HG03439 (cell line): ENCODE results near the gene UCP2.

Experiments used
- ATAC-seq: cut with Tn5 transposase; IDR thresholded peaks from one replicate; pipeline ENCODE4 v1.9.1; 2021; ENCODE audit warnings: mild to moderate bottlenecking, moderate library complexity; ENCODE audit not compliant: unreplicated experiment

Gene UCP2, protein sequence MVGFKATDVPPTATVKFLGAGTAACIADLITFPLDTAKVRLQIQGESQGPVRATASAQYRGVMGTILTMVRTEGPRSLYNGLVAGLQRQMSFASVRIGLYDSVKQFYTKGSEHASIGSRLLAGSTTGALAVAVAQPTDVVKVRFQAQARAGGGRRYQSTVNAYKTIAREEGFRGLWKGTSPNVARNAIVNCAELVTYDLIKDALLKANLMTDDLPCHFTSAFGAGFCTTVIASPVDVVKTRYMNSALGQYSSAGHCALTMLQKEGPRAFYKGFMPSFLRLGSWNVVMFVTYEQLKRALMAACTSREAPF

GRCh38 chr11:73982595-73982989 is at the start of gene UCP2:
Gene UCP2 (minus strand): TSS chr11:73982843. CDS start chr11:73978378, 4,465 bp downstream.
- peak; percentile 60 for ATAC-seq

- ATAC-seq, result no peak
Measured at GRCh38 chr11:74030723-74031676, 48.4 kb upstream of the UCP2 start.

DNA sequence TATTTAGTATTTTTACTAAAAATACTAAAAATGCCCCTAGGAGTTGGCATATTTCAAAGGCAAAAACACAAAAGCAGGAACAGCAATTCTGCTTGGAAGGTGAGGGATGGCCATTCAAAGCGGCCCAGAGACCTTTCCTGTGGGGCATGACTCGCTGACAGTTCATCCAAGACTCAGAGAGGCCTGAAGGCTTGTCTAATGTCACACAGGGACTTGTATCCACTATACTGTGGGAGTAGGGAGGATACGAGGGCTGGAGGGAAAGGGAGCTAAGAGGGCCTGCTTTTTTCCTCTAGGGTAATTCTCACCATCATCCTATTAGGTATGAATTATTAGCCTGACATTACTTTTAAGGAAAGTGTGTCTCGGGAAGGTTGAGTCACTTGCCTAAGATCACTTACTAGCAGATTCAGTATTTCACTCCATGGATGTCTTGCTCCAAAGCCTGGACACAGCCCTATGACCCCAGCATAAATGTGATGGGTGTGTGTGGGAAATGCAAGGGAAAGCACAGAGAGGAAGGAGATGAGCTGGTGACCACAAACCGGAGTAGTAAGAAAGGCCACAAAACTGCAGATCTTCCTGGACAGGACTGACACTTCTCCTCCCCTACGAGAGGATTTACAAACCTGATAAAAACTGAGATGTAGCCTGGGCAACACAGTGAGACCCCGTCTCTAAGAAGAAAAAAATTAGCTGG is 43.0 kb upstream of the UCP2 start:
- ATAC-seq, result no peak

DNA sequence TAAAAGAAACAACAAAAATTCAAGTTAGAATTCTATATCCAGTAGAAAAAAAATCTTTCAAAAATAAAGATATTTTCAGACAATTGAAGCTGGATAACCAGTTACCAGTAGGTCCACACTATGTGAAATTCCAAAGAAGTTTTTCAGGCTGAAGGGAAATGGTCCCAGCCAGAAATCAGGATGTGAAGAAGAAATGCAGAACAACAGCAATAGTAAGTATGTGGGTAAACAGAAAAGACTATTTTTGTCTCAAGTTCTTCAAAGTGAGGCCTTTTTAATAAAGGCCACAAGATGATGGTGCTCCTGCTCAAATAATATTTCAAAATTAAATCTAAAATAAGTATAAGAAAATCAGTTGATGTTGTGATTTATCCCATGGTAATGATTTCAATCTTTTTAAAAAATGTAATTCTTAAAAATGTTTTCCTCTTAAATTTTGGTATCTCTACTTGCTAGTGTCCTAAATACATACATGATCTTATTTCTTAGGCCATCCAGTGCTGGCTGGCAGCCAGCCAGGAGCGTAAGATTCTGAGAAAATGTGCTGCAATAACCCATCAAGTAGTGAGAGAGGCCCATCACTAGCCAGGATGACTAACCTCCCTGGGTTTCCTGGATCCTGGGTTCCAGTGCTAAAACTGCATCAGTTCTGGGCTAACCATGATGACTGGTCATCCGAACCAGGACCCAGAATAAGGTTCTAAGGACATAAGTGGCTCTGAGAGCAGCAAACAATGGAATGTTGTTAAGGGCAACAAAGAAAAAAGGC is 41.8 kb upstream of the UCP2 start:
- ATAC-seq, result no peak

- ATAC-seq, result no peak
Measured at GRCh38 chr11:74023276-74023675, 40.6 kb upstream of the UCP2 start.

DNA sequence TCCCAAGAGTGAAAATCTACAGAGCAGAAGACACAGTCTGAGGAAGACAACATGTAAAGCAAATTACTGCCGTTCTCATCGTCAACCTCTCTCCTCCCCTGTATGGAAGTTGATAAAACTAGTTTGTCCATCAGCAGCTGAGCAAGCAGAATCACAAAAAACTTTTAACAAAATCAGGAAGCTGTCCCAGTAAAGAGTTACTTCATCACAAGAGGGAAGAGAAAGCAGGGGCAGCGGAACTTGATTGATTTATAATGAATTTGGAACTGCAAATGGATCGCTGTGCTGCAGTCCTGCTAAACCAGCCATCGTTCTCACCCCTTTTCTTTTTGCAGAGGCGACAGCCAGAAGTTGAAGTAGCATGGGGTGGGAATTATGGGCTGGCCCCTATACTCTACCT is 39.9 kb upstream of the UCP2 start:
- ATAC-seq, result no peak

GRCh38 chr11:74021998-74022397 is 39.4 kb upstream of the UCP2 start:
- ATAC-seq, result no peak

- ATAC-seq, result no peak
Measured at GRCh38 chr11:74020539-74020938, 37.9 kb upstream of the UCP2 start.

GRCh38 chr11:74019860-74020259 is 37.2 kb upstream of the UCP2 start:
- no peak for ATAC-seq

DNA sequence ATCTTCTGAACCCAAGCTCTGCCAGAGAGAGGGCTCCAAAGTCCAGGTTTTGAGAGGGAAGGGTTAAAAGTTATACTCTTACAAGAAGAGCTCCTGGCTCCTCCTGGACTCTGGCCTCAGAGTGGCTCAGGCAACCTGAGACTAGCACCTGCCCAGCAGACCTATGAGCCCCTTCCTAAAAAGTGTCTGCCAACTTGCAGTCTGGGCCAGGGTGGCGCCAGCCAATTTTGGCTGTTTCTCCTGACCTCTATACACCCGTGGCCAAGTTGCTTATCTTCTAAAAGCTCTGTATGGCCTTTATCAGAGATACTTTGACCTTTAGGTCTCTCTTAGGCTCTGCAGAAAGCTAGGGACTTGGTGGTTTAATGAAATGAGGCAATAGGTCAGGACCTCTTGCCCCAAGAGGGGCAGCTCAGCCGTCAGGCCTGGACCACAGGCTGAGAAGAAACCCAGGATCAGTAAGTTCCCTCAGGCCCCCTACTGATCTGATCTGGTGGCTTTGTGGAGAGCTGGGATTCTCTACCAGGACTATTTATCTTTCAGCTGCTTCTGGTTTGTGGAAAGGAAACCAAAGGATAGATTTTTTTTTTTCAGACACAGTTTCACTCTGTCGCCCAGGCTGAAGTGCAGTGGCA is 36.6 kb upstream of the UCP2 start:
- ATAC-seq, result no peak

GRCh38 chr11:74018331-74019005 is 35.8 kb upstream of the UCP2 start:
- ATAC-seq, result no peak

- no peak for ATAC-seq
Measured at GRCh38 chr11:74017631-74018030, 35.0 kb upstream of the UCP2 start.

GRCh38 chr11:74015919-74016684 is 33.5 kb upstream of the UCP2 start:
- no peak for ATAC-seq

DNA sequence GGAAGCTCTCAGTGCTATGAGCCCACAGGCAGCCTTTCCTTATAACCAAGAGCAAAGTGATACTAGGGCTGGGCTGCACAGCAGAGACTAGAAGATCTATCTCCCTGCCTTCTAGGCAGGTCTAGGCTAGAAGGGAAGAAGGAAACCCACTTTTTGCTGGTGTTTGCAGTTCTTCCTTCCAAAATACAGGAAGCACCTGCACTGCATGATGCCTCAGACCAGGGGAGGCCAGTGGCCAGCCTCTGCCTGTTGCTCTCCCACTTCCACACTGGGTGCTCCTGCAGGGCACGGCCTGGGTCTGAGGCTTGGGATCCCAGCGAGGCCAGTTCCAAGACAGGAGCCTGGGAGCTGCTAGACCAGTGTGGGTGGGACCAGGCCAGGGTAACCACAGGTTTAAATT is 32.2 kb upstream of the UCP2 start:
- no peak for ATAC-seq

- no peak for ATAC-seq
Measured at GRCh38 chr11:74013141-74013540, 30.5 kb upstream of the UCP2 start.

DNA sequence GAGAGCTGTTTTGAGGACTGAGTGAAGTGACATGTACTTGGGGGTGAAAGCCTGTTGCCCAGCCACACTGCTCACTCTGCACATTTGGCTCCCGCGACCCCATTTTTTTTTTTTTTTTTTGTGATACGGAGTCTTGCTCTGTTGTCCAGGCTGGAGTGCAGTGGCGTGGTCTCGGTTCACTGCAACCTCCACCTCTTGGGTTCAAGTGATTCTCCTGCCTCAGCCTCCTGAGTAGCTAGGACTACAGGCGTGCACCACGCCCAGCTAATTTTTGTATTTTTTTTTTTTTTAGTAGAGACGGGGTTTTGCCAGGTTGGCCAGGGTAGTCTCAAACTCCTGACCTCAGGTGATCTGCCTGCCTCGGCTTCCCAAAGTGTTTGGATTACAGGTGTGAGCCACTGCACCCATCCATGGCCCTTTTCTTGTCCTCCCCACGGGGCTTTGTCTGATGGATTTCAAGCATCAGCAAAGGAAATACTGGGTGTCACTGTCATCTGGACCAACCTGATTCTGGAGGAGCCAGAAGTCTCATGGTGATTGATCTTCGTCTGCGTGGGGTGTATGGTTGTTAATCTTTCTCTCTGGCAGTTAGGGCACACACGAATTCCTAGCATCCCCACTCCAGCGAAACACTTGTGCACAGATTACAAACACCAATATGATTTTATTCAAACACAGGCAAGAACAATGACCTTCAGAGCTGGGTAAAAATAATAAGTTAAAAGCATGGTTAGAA is 29.6 kb upstream of the UCP2 start:
- no peak for ATAC-seq

- peak; percentile 64 for ATAC-seq
Measured at GRCh38 chr11:74011360-74012073, 28.9 kb upstream of the UCP2 start.
